LHCN-M2 (cell line): ENCODE measurements around the gene ARID1B. TPM values are rescaled to one million over a fixed set of nuclear protein-coding genes. Genes with fewer than 3 reads are reported as not detected.

ENCODE experiments used
- DNase-seq: peaks from one replicate; pipeline ENCODE4 v3.0.0-alpha.2; 2012; ENCODE audit warnings: low read depth
- total RNA-seq: library from RNA; depleted of rRNA; stranded (reverse); fragments of >200 nt; gene quantifications from 2 replicates; pipeline ENCODE4 v1.2.3, GENCODE V29; 2014

ARID1B gene
- total RNA-seq, 1 experiment from 2014 or later: 19.0 TPM

DNA sequence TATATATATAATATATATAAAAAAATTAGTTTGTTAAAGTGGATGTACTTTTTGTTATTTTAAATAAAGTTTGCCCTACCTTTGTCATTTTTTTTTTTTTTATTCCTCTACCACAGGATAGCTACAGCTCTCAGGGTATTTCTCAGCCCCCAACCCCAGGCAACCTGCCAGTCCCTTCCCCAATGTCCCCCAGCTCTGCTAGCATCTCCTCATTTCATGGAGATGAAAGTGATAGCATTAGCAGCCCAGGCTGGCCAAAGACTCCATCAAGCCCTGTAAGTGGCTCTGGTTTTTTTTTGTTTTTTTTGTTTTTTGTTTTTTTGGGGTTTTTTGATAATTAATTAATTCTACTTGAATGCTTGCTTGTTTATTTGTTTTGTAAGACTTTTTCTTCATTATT lies 397.6 kb downstream of the ARID1B start:
- no peak for DNase-seq

DNA sequence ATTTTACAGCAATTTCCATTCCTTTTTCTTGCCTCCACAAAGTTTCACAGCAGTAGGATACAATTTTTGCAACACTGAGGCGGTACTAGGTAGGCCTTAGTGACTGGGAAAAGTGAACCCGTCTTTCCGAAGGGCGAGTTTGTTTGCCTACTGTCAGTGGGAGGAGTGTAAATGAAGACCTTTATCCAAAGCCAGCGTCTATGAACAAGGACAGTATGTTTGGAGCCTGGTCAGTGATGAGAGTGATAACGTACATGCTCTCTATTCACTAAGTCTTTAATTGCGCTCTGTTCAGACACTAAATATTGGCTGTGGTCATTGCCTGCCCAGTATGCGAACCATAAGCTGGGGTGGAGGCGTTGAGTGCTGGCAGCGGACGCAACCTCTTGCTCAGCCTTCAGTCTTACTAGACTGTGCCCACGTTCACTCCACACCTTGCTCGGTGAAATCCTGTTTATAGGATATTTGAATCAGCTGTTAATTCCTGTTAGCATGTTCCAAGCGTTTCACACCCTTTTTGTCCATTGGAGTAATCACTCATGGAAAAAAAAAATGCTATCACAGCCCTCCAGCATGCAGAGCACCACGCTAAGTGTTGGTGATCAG lies 400.7 kb downstream of the ARID1B start:
- DNase-seq: no peak

DNA sequence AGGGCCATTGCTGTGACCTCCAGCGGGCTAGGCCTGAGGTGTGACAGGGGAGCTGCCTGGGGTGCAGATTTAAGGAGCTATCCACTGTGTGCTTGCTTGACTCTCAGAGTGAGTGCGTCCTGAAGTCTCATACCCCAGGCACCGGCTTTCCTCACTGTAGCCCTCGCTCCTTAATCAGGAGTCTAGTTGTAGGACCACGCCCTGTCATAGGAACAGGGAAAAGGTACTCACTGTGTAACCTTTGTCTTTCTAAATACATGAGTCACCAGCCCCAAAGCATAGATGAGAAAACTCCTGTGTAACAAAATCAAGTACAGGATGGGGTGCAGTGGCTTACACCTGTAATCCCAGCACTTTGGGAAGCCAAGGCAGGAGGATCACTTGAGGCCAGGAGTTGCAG lies 404.5 kb downstream of the ARID1B start:
- no peak for DNase-seq

DNA sequence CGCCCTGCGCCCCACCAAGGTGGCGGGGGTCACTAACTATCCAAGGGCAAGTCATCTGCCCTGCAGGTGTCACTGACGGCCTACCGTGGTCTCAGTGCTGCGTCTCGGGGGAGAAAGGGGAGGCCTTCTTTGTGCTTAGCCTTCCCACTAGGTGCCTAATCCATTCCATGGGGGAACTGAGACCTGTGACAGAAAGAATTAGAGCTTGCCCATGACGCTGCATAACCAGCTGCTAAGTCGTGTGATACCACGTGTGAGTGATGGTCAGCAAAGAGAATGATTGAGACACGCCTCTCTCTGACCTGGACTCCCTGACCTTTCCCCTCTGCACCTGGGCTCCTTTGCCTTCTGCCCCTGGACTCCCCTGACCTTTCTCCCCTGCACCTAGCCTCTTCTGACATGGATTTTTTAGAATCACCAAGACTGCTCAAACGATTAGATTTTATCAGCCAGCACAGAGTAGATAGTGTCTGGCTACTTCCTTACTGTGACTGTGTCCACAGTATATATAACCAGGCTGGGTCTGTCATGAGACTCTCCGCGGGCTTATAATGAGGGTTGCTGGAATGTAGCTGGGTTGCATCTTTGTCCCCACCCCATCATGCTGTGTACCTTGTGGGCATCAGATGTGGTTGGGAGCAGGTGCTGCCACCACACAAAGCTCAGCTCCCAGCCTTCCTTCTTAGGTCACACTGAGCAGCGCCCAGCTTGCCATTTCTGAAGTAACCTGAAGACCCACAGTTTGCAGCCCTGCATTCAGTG lies 405.5 kb downstream of the ARID1B start:
- DNase-seq: no peak

DNA sequence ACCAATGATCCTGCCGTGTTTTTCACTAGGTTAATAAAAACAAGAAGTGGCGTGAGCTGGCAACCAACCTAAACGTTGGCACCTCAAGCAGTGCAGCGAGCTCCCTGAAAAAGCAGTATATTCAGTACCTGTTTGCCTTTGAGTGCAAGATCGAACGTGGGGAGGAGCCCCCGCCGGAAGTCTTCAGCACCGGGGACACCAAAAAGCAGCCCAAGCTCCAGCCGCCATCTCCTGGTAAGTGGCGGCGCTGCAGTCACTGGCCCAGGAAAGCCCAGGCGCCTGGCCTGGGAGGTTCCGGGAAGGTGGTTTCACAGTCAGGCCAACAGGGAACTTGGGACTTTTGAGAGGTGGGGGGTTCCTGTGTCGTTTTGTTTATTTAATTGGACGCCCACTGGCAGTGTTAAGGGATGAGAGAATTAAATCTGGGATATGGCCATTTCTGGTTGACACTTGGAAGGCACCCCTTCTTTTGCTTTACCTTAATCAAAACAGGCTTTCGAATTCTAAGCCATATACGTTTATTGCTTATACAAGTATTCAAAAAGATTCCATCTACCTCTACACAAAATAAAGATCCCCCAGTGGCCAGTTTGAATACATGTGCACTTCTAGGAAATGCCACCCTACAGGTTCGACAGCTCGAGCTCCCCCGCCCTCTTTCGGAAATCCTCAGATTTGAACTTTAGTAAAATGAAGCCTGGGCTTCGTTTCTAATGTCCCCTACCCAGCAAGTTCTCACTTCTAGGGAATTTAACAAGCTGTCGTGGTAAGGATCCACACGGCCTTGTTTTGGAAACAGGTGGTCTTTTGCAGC lies 407.2 kb downstream of the ARID1B start:
- peak; percentile 49 for DNase-seq

DNA sequence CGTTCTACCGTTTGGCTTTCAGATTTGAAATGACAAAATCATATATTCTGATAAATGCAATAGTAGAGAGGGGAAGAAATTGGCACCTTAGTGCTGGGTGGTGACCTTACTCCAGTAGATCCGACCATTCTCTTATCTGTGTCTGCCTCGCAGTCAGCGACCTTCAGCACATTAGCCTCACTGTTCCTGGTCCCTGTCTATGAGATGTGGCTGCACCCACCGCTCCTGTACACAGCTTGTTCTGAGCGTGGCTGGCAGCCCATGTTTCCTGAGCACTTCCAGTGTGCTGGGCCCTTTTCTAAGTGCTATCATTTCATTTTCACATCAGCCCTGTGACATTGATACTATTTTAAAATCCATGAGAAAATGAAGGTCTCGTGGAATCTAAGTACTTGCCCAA lies 408.0 kb downstream of the ARID1B start:
- no peak for DNase-seq

DNA sequence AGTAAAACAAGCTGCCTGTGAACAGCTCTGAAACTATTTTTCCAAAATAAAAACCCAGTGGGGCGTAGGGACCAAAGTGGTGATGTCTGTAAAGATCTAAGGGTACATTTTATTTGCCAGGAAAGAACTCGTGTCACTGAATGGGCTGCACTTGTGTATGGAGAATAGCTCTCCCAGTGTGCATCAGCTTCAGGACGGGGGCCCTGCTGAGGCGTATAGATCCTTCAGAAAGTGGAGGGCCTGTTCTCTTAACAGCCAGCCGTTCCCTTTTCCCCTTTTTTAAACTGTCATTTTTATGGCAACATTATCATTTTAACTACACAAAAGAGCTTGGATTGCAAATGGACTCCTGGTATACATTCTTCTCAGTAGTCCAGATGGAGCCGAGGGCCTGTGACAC lies 408.8 kb downstream of the ARID1B start:
- DNase-seq: no peak

DNA sequence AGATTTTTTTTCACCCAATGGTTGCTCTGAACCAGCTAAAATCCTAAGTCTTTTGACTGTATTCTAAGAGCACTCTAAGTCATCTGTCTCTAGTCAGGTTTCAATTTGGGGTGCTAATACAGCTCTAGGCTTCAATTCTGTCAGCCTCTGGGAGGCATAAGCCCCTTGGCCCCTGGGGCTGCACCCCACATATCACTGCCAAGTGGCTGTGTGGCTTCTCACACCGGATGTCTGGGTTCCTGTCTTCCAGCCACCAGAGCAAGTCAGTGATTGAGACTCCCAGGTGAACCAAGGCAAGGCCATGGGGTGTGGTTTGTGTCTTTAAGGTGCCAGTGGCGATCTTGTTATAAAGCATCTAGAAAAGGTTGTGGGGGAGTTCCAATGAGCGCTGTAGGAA lies 409.6 kb downstream of the ARID1B start:
- no peak for DNase-seq

DNA sequence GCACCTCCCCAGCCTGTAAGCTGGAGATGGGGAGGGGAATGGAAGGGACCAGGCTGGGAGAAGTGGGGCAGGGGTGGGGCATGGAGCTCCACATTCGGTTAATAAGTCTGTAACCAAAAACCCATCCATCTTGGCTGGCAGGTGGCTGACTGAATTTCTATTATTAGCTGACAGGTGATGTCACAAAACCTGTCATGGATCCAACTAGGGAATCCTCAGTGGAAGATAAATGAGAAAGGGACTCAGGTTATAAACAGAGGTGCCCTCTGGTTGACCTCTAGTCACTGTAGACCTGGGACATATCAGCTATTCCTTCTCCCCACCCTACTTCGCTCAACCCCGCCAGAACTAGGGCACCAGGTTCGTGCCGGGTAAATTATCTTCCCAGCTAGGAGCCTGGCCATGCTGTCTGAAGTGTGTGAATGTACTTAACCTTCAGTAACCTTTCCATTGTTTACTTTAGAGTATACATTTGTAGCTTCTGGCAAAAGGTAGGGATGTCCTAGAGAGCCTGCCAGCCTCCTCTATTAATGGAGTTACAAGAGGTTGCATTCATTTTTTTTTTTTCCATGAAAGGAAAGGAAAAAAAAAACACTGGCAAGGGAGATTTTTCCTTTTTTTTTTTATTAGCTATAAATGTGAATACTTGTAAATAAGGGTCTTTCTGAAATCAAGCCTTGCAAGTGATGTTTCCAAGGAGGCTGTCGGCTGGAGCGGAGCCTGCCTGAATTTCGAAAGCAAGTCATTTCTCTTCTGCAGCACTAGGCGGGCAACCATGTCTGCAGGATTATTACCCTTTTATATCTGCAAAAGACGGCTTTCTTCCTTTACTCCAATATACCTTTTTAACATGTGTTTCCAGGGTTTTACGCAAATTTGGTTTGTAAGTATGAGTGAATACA lies 410.3 kb downstream of the ARID1B start:
- DNase-seq: no peak

DNA sequence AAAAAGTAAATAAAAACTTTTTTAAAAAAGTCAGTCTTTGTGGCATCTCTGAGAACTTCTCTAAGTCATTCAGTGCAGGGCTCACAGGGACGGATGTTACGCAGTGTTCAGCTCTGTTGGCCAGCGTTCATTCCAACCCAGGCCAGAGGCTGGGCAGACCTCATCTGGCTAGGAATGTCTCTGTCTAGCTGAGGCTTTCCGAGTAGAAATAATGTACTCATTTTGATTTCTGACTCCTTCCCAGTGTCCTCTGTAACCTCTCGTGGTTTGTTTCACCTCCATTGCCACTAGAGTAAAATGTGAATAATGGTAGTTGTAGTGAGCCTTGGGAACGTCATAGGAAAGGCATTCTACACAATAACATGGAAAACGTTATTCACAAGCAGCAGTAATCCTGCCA lies 411.0 kb downstream of the ARID1B start:
- peak; percentile 12 for DNase-seq

DNA sequence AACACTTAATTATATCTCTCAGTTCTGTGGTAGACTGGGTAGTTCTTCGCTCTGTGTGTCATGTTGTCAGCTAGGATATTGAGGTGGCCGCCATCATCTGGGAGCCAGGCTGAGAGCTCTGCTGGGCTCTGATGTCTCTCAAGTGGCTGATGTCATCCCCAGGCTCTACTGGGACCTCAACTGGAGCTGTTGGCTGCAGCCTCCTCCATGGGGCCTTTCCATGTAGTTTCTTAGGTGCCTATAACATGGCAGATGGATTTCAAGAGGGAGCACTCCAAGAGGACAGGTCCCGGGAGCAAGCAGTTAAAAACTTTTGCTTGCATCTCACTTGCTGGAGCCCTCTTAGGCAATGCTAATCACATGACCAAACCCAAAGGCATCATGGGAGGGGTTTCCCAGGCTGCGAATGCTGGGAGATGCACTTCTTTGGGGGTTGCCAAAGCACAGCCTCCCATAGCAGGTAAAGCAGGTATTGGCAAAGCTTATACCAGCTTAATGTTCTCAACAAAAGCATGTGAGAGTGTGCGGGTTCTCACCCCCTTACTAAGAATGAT lies 416.3 kb downstream of the ARID1B start:
- no peak for DNase-seq

DNA sequence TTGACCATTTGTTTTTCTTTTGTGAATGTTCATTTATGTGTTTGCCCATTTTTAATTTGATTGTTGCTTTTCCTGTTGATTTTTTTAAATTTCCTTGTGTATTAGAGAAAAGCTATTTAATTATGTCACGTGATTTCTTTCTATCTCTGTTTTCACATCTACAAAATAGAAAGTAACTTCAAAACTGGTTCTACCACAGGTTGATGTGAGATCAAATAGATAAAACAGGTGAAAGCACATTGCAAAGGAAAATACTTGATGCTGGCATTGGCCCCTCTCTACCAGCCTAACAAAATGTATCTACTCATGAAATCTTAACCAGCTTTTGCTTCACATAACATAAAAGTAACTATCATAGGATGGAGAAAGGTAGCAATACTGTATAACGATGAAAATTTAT lies 416.9 kb downstream of the ARID1B start:
- no peak for DNase-seq

DNA sequence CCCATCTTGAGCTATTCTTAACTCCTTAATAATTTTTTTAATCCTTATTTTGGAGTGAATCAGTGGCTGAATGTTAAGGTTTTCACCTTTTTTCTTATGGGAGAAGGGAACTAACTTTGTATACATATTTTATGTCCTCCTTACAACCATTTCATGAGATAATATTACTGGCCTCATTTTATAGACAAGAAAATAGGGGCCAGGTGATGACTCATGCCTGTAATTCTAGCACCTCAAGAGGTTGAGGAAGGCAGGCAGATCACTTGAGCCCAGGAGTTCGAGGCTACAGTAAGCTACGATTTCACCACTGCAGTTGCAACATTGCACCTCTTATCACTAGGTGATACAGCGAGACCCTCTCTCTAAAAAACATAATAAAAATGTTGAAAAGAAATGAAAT lies 417.5 kb downstream of the ARID1B start:
- DNase-seq: peak; percentile 37

DNA sequence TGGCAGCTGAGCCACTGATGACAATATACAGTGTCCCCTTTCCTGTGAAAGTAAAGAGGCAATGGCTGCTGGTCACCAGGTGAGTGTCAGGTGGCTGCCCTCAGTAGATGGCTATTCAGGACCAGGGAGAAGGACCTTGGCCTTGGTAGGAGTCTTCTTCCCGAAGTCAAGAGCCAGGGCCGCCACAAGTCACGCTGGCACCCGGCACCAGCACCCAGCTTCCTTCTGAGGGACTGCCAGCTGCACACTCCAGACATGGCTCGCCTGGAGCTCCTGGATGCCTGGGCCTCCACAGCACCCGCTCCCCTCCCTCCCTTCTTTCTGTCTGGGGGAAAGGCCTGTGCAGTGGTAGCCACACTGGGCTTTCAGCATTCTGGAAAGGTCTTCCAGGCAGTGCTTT lies 419.2 kb downstream of the ARID1B start:
- no peak for DNase-seq

DNA sequence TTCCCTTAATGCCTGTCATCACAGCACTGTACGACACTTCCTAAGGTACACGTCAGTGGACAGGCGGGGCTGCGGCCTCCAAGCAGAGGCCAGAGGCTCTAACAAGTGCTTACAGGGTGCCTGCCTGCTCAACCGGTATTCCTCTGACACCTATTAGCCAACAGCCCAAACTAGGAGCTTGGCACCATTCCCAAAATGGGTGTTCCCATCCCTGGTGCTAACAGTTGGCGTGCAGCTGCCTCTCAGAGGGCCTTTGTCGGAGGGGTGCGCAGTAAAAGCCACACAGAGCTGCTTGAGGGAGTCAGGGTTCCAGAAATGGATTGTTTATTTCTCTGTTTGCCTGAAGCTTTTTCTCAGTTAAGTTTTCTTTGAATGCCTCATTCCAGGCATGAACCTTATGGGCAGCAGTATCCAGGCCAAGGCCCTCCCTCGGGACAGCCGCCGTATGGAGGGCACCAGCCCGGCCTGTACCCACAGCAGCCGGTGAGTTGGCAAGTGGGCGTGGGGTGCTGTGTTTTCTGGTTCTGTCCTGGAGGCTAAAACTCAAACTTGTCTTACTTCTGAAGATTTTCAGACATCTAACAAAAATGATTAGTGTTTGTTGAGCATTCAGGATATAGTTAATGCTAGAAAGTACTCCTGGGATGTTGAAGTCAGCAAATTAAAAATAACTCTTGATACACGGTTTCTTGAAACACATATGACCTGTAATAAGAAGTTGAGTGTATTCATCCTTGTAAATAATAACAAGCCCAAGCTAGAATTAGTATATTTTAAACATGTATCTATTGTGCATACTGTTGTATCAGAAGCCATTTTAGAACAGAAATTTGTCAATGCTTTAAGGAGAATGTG lies 421.5 kb downstream of the ARID1B start:
- peak; percentile 61 for DNase-seq

DNA sequence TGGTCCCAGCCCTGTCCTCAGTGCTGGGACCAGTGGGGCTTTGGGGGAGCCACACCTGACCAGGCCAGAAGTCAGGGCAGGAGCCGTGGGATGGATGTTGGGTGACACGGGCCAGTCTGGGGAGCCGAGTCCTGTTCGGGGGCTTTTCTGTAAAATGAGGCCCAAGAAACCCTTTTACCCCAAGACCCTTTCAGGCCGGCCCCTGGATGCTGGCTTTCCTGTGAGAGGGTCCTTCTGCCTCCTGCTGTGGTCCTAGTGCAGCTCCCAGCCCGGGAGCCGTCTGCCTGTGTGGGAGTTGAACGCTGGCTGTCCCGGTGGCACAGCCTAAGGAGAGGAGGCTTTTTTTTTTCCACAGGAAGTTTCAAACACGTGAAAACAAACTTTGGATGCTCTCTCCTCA lies 422.9 kb downstream of the ARID1B start:
- DNase-seq: no peak

DNA sequence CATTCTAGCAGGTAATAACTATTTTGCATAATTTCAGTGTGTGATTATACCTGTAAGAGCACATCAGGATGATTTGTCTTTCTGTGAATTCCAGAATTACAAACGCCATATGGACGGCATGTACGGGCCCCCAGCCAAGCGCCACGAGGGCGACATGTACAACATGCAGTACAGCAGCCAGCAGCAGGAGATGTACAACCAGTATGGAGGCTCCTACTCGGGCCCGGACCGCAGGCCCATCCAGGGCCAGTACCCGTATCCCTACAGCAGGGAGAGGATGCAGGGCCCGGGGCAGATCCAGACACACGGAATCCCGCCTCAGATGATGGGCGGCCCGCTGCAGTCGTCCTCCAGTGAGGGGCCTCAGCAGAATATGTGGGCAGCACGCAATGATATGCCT lies 423.4 kb downstream of the ARID1B start:
- DNase-seq: no peak

DNA sequence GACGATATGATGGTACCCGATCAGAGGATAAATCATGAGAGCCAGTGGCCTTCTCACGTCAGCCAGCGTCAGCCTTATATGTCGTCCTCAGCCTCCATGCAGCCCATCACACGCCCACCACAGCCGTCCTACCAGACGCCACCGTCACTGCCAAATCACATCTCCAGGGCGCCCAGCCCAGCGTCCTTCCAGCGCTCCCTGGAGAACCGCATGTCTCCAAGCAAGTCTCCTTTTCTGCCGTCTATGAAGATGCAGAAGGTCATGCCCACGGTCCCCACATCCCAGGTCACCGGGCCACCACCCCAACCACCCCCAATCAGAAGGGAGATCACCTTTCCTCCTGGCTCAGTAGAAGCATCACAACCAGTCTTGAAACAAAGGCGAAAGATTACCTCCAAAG lies 423.9 kb downstream of the ARID1B start:
- no peak for DNase-seq

DNA sequence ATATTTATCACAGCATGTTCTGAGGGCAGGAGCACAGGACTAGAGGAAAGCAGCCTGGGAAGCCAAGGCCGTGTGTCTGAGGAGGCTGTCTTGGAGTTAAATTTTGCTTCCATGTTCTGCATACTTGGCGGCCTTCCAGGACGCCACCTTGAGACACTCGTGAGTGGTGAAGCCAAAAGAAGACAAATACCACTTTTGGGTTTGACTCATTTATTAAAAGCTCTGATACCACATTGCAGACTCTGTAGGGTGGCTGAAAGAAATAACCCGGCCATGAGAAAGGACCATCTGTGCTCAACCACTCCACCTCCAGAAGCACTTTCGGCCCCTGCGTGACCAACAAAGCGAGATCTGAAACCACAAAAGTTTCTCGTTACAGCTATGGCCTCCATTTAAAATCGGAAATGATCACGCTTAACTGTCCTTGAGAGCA lies 426.1 kb downstream of the ARID1B start:
- no peak for DNase-seq

DNA sequence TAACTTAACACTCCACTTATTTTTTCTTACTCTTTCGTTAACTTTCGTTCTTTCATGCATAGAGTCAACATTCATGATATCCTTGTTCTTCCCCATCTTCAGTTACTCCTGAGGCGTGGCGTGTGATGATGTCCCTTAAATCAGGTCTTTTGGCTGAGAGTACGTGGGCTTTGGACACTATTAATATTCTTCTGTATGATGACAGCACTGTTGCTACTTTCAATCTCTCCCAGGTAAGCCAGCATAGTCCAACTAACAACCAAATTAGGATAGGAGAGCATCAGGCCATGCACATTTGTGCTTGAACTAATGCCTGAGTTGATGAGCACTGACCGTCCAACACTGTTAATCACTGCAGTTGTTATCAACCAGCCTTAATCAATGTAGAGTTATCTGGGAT lies 426.6 kb downstream of the ARID1B start:
- no peak for DNase-seq
